Right cardiac atrium (tissue), 5 donors: ENCODE results near the gene CFAP69. TPM values are rescaled to one million over a fixed set of nuclear protein-coding genes. Genes with fewer than 3 reads are reported as not detected.

Experiments
- ATAC-seq, 2 donors: fragments of 200-7000 bp; cut with Tn5 transposase; one replicate each; pipeline versions ENCODE4 v1.8.0 to v1.9.1; 2020; ENCODE audit warnings: moderate library complexity in 2 of 2, mild to moderate bottlenecking in 1 of 2
- DNase-seq, 3 donors: peaks; one replicate each; pipeline ENCODE4 v3.0.0-alpha.2; 2020
- H3K27ac ChIP-seq: one replicate; pipeline ENCODE4 v1.5.1; 2013; ENCODE audit warnings: mild to moderate bottlenecking, low read length, control low read depth, moderate library complexity
- H3K27me3 ChIP-seq: one replicate; pipeline ENCODE4 v1.6.1; 2013; ENCODE audit not compliant: control insufficient read depth, insufficient read depth
- H3K4me1 ChIP-seq: one replicate; pipeline ENCODE4 v1.6.1; 2013; ENCODE audit warnings: low read length; ENCODE audit not compliant: control insufficient read depth, insufficient read depth
- H3K4me3 ChIP-seq: one replicate; pipeline ENCODE4 v1.5.1; 2013; ENCODE audit warnings: low read length, control low read depth
- H3K9me3 ChIP-seq: one replicate; pipeline ENCODE4 v1.6.1; 2013; ENCODE audit warnings: low read length; ENCODE audit not compliant: control insufficient read depth
- WGBS: extraction: QIAGEN DNeasy Blood & Tissue Kit; methylation state at CpG from one replicate; pipeline ENCODE4 v1.1.7; 2013; 5-methylcytosine and 5-hydroxymethylcytosine counted together
- intact Hi-C, 4 donors: fragments of 100-400 bp; cut with DNase I; formaldehyde crosslinking; loops; one replicate each; pipeline versions ENCODE4 v1.11.0 to v1.14.0; 2022 to 2023
- long read RNA-seq, 4 donors: library from polyadenylated mRNA; unstranded; transcript quantifications; one replicate each; pipeline ENCODE4 v2.0.0, GENCODE V29; 2020 to 2021
- polyA plus RNA-seq: library from polyadenylated mRNA; stranded (reverse); fragments of 200-250 nt; gene quantifications from one replicate; pipeline ENCODE4 v1.2.3, GENCODE V29; 2013
- total RNA-seq, 4 donors: library from RNA; stranded (reverse); fragmentation: NEBNext Ultra II Directional; extraction: Animal tissue kit (Norgen Biotek cat#: 25700); gene quantifications; one replicate each; pipeline ENCODE4 v1.2.1, GENCODE V29; 2021
- donor health status: healthy with polysubstance abuse.
- donor health status: DM: no; HTN: yes; CAD: no.
- donor health status: DM: no; HTN: no; CAD: no.
- donor health status: DM: no; HTN: yes; CAD: no; lungs with severe emphysema.
- donor health status: DM: yes; HTN: yes; CAD: no.

CFAP69 gene
- total RNA-seq (1 to 10 TPM; 3.5 to 7.4 (median 4.5) TPM), polyA plus RNA-seq (2.3 TPM)
- long read RNA-seq, donor 1, partial matches to known transcripts: 2 of 11 reads
- long read RNA-seq, donor 1, other reads (novel, unspliced or antisense): 8 of 11 reads
- long read RNA-seq, donor 2, partial matches to known transcripts: 0 of 3 reads
- long read RNA-seq, donor 2, other reads (novel, unspliced or antisense): 2 of 3 reads
- long read RNA-seq, donor 3, partial matches to known transcripts: 3 of 6 reads
- long read RNA-seq, donor 3, other reads (novel, unspliced or antisense): 2 of 6 reads
- long read RNA-seq, donor 4, partial matches to known transcripts: 0 of 1 reads
- long read RNA-seq, donor 4, other reads (novel, unspliced or antisense): 1 of 1 reads

GRCh38 chr7:90244909-90245851, at the start of gene CFAP69:
Gene CFAP69 (plus strand): TSS chr7:90245174. CDS start chr7:90245425, 251 bp downstream.
- no peaks in the 10 kb centered on the region for H3K27me3 ChIP-seq
- no peak within 1 kb of the TSS for H3K27ac ChIP-seq
- under 1% methylated on average over 59 of the region's 59 CpGs for WGBS
- no peaks in the 10 kb centered on the region for H3K4me1 ChIP-seq
- peak within 1 kb of the TSS; percentile 65 for H3K4me3 ChIP-seq
- DNase-seq (peak; percentile 92 to 97 (median 96)), ATAC-seq (peak; percentile 96 to 98)
- intact Hi-C loops: loop anchor here in 1 of 4 donors (10.0 kb wide), 1 partner anchor 90 kb away; the partner anchor contains the start of gene STEAP1
- no peaks in the 10 kb centered on the region for H3K9me3 ChIP-seq

GRCh38 chr7:90201500-90202195, 43.3 kb upstream of the CFAP69 start:
- no peak for ATAC-seq
- no peak for DNase-seq
- Histone ChIP-seq H3K27me3 (no peaks in the 10 kb centered on the region), H3K4me3 (no peak overlapping the region), H3K4me1 (no peaks in the 10 kb centered on the region), H3K27ac (no peak overlapping the region), H3K9me3 (no peaks in the 10 kb centered on the region)
- 93% methylated on average over 2 of the region's 2 CpGs for WGBS
- intact Hi-C loops: no loop called here

GRCh38 chr7:90207956-90208355, 37.0 kb upstream of the CFAP69 start:
- intact Hi-C loops: no loop called here
- Histone ChIP-seq H3K4me3 (no peak overlapping the region), H3K9me3 (no peaks in the 10 kb centered on the region), H3K4me1 (no peaks in the 10 kb centered on the region), H3K27me3 (no peaks in the 10 kb centered on the region), H3K27ac (no peak overlapping the region)
- no peak for DNase-seq
- WGBS: 89% methylated on average over 1 of the region's 1 CpG
- ATAC-seq: no peak

GRCh38 chr7:90209776-90210175, 35.2 kb upstream of the CFAP69 start:
- DNase-seq: no peak
- no peak overlapping the region for H3K27ac ChIP-seq
- intact Hi-C loops: no loop called here
- no peak for ATAC-seq
- H3K9me3 ChIP-seq: no peaks in the 10 kb centered on the region
- no peaks in the 10 kb centered on the region for H3K27me3 ChIP-seq
- no peak overlapping the region for H3K4me3 ChIP-seq
- H3K4me1 ChIP-seq: no peaks in the 10 kb centered on the region
- WGBS: 69% methylated on average over 1 of the region's 1 CpG

- DNase-seq: no peak
- H3K27me3 ChIP-seq: no peaks in the 10 kb centered on the region
- no peak for ATAC-seq
- intact Hi-C loops: no loop called here
- 73% methylated on average over 5 of the region's 5 CpGs for WGBS
- no peaks in the 10 kb centered on the region for H3K4me1 ChIP-seq
- H3K27ac ChIP-seq: no peak overlapping the region
- H3K9me3 ChIP-seq: no peaks in the 10 kb centered on the region
- H3K4me3 ChIP-seq: no peak overlapping the region
Observed at GRCh38 chr7:90210475-90210874, 34.5 kb upstream of the CFAP69 start.

- Histone ChIP-seq H3K4me3 (peak overlapping the region; percentile 66), H3K27me3 (no peaks in the 10 kb centered on the region), H3K4me1 (no peaks in the 10 kb centered on the region), H3K27ac (peak overlapping the region; percentile 91), H3K9me3 (no peaks in the 10 kb centered on the region)
- intact Hi-C loops: no loop called here
- ATAC-seq (peak in 1 of 2 donors; percentile 31), DNase-seq (peak; percentile 14 to 56 (median 48))
- 24% methylated on average over 11 of the region's 11 CpGs for WGBS
Observed at GRCh38 chr7:90210981-90211380, 34.0 kb upstream of the CFAP69 start.

GRCh38 chr7:90211391-90212148, 33.4 kb upstream of the CFAP69 start, which contains the start of gene STEAP2:
Gene STEAP2 (plus strand): TSS chr7:90211740. CDS start chr7:90225083, 13,343 bp downstream.
- DNase-seq: peak; percentile 93 to 97 (median 96)
- peak; percentile 100 for ATAC-seq
- H3K4me3 ChIP-seq: peak within 1 kb of the TSS; percentile 66
- peak within 1 kb of the TSS; percentile 91 for H3K27ac ChIP-seq
- H3K4me1 ChIP-seq: no peaks in the 10 kb centered on the region
- no peaks in the 10 kb centered on the region for H3K9me3 ChIP-seq
- no peaks in the 10 kb centered on the region for H3K27me3 ChIP-seq
- WGBS: under 1% methylated on average over 73 of the region's 73 CpGs
- intact Hi-C loops: no loop called here

- H3K27me3 ChIP-seq: no peaks in the 10 kb centered on the region
- intact Hi-C loops: no loop called here
- DNase-seq (no peak), ATAC-seq (no peak)
- no peaks in the 10 kb centered on the region for H3K4me1 ChIP-seq
- WGBS: 5% methylated on average over 6 of the region's 6 CpGs
- peak overlapping the region; percentile 66 for H3K4me3 ChIP-seq
- peak overlapping the region; percentile 53 for H3K27ac ChIP-seq
- H3K9me3 ChIP-seq: no peaks in the 10 kb centered on the region
Observed at GRCh38 chr7:90212149-90212495, 32.9 kb upstream of the CFAP69 start.

GRCh38 chr7:90213521-90213920, 31.5 kb upstream of the CFAP69 start:
- Histone ChIP-seq H3K9me3 (no peaks in the 10 kb centered on the region), H3K4me3 (no peak overlapping the region), H3K27me3 (no peaks in the 10 kb centered on the region), H3K4me1 (no peaks in the 10 kb centered on the region), H3K27ac (no peak overlapping the region)
- ATAC-seq (no peak), DNase-seq (no peak)
- 56% methylated on average over 2 of the region's 2 CpGs for WGBS
- intact Hi-C loops: no loop called here

- WGBS: 88% methylated on average over 6 of the region's 6 CpGs
- DNase-seq: no peak
- ATAC-seq: no peak
- Histone ChIP-seq H3K4me1 (no peaks in the 10 kb centered on the region), H3K9me3 (no peaks in the 10 kb centered on the region), H3K4me3 (no peak overlapping the region), H3K27me3 (no peaks in the 10 kb centered on the region), H3K27ac (no peak overlapping the region)
- intact Hi-C loops: no loop called here
Observed at GRCh38 chr7:90216080-90216674, 28.8 kb upstream of the CFAP69 start.
